ENCODE results near the gene FUT9. TPM values are rescaled to one million over a fixed set of nuclear protein-coding genes. Genes with fewer than 3 reads are reported as not detected.

FUT9 gene
- total RNA-seq, 1 experiment from 2014 or later = 3.5 TPM

- no peak for TF ChIP-seq KAT7 (CRISPR knock-in tag; IDR thresholded peaks at IDR 0.05; ENCODE audit: borderline replicate concordance)
- TF ChIP-seq MXD4 (CRISPR knock-in tag; IDR thresholded peaks at IDR 0.05; ENCODE audit: borderline replicate concordance) = no peak
- TF ChIP-seq ARID4B (CRISPR knock-in tag; IDR thresholded peaks at IDR 0.05; ENCODE audit: borderline replicate concordance) = no peak
- TF ChIP-seq ATF3 (CRISPR knock-in tag; conservative IDR thresholded peaks at IDR 0.05) = no peak
- TF ChIP-seq ZNF416 (CRISPR knock-in tag; IDR thresholded peaks at IDR 0.05) = no peak
- no peak for TF ChIP-seq OVOL2 (CRISPR knock-in tag; IDR thresholded peaks at IDR 0.05; ENCODE audit: borderline replicate concordance)
- TF ChIP-seq IRF2 (CRISPR knock-in tag; IDR thresholded peaks at IDR 0.05; ENCODE audit: borderline replicate concordance, low read depth) = no peak
- no peak for TF ChIP-seq FOXP1 (CRISPR knock-in tag; IDR thresholded peaks at IDR 0.05; ENCODE audit: borderline replicate concordance)
- no peak for TF ChIP-seq TEAD1 (CRISPR knock-in tag; IDR thresholded peaks at IDR 0.05)
Observed at GRCh38 chr6:96066376-96066775, 50.6 kb downstream of the FUT9 start (continued).

- DNase-seq (ENCODE audit: low spot score) (no peak), ATAC-seq (no peak)
- Mint-ChIP-seq H3K9me3 (no peaks in the 10 kb centered on the region), H3K27ac (no peak overlapping the region), H3K36me3 (no peaks in the 10 kb centered on the region), H3K4me1 (peaks cover 5% of the 10 kb centered on the region), H3K4me3 (no peak overlapping the region), H3K27me3 (ENCODE audit: low read depth) (no peaks in the 10 kb centered on the region)
- TF ChIP-seq CDX4 (CRISPR knock-in tag; IDR thresholded peaks at IDR 0.05; ENCODE audit: borderline replicate concordance) (no peak), FOXP1 (CRISPR knock-in tag; IDR thresholded peaks at IDR 0.05; ENCODE audit: borderline replicate concordance) (no peak), AR (CRISPR knock-in tag; IDR thresholded peaks at IDR 0.05) (no peak), ZNF121 (CRISPR knock-in tag; IDR thresholded peaks at IDR 0.05) (no peak), CTCF (IDR thresholded peaks at IDR 0.05) (no peak), TCF7 (CRISPR knock-in tag; IDR thresholded peaks at IDR 0.05; ENCODE audit: low read depth) (no peak), ZNF281 (CRISPR knock-in tag; IDR thresholded peaks at IDR 0.05) (no peak), TP53 (CRISPR knock-in tag; IDR thresholded peaks at IDR 0.05) (no peak), ZNF416 (CRISPR knock-in tag; IDR thresholded peaks at IDR 0.05) (no peak), CBFB (CRISPR knock-in tag; IDR thresholded peaks at IDR 0.05; ENCODE audit: low read depth) (no peak), MAX (CRISPR knock-in tag; IDR thresholded peaks at IDR 0.05) (no peak), SMAD4 (CRISPR knock-in tag; IDR thresholded peaks at IDR 0.05) (no peak)
- POLR2A ChIA-PET = interaction anchor here (0.7 kb wide), 1 partner anchor 894 kb away, joined by 6 read pairs; no protein-coding TSS in a partner anchor
- CTCF ChIA-PET = no interaction called here
Observed at GRCh38 chr6:96073555-96073954, 57.8 kb downstream of the FUT9 start.
